Left ventricle myocardium inferior (tissue), 1 donor: ENCODE data around the gene ELAVL2. TPM values are rescaled to one million over a fixed set of nuclear protein-coding genes. Genes with fewer than 3 reads are reported as not detected.
A peak's percentile ranks its signal among the peaks of the same experiment; 100 is the strongest.

Source experiments
- DNase-seq: peaks from one replicate; pipeline ENCODE4 v3.0.0-alpha.2; 2020
- H3K27ac ChIP-seq: fragments of 200-600 bp; replicated peaks from 2 replicates; pipeline ENCODE4 v1.8.0; 2021
- H3K27me3 ChIP-seq: fragments of 200-600 bp; 2 replicates; pipeline ENCODE4 v1.8.0; 2021; ENCODE audit warnings: low read depth
- H3K36me3 ChIP-seq: fragments of 200-600 bp; 2 replicates; pipeline ENCODE4 v1.8.0; 2021
- H3K4me1 ChIP-seq: fragments of 200-600 bp; 2 replicates; pipeline ENCODE4 v1.8.0; 2021
- H3K4me3 ChIP-seq: fragments of 200-600 bp; 2 replicates; pipeline ENCODE4 v1.8.0; 2021; ENCODE audit warnings: mild to moderate bottlenecking, moderate library complexity
- H3K9me3 ChIP-seq: fragments of 200-600 bp; replicated peaks from 2 replicates; pipeline ENCODE4 v1.8.0; 2021
- CTCF ChIP-seq: fragments of 200-600 bp; IDR thresholded peaks from 2 replicates; pipeline ENCODE4 v1.8.0; 2021; ENCODE audit warnings: antibody characterized with exemption, mild to moderate bottlenecking, borderline replicate concordance
- intact Hi-C: fragments of 100-400 bp; cut with micrococcal nuclease; formaldehyde crosslinking; loops from one replicate; pipeline ENCODE4 v1.11.0; 2022
- total RNA-seq: library from RNA; stranded (reverse); fragmentation: NEBNext Ultra II Directional; extraction: Animal tissue kit (Norgen Biotek cat#: 25700); gene quantifications from one replicate; pipeline ENCODE4 v1.2.1, GENCODE V29; 2021
- donor health status: DM: no; HTN: yes; CAD: no; lungs with severe emphysema.

The ELAVL2 gene
- total RNA-seq, 1 donor from 2014 or later = 0.08 TPM

- intact Hi-C loops = no loop called here
- no peaks in the 10 kb centered on the region for H3K9me3 ChIP-seq
- no peak for DNase-seq
- H3K27ac ChIP-seq = no peak overlapping the region
- H3K27me3 ChIP-seq = peaks cover 100% of the 10 kb centered on the region
- TF ChIP-seq CTCF = no peak
- H3K36me3 ChIP-seq = no peaks in the 10 kb centered on the region
- peaks cover 47% of the 10 kb centered on the region for H3K4me1 ChIP-seq
- H3K4me3 ChIP-seq = no peak overlapping the region
Observed at GRCh38 chr9:23823269-23823668, 2.8 kb downstream of the ELAVL2 start.

- Histone ChIP-seq H3K27me3 (peaks cover 100% of the 10 kb centered on the region), H3K9me3 (no peaks in the 10 kb centered on the region), H3K4me3 (peak overlapping the region; percentile 65), H3K27ac (no peak overlapping the region), H3K4me1 (peaks cover 47% of the 10 kb centered on the region), H3K36me3 (no peaks in the 10 kb centered on the region)
- no peak for DNase-seq
- intact Hi-C loops = no loop called here
- no peak for TF ChIP-seq CTCF
Observed at GRCh38 chr9:23822261-23823169, 3.5 kb downstream of the ELAVL2 start.

GRCh38 chr9:23821375-23822181, 4.5 kb downstream of the ELAVL2 start:
- Histone ChIP-seq H3K4me1 (peaks cover 46% of the 10 kb centered on the region), H3K36me3 (no peaks in the 10 kb centered on the region), H3K9me3 (no peaks in the 10 kb centered on the region), H3K4me3 (peak overlapping the region; percentile 65), H3K27me3 (peaks cover 100% of the 10 kb centered on the region), H3K27ac (no peak overlapping the region)
- no peak for DNase-seq
- TF ChIP-seq CTCF = no peak
- intact Hi-C loops = no loop called here

GRCh38 chr9:23820451-23821374, 5.3 kb downstream of the ELAVL2 start:
- Histone ChIP-seq H3K27me3 (peaks cover 94% of the 10 kb centered on the region), H3K4me1 (peaks cover 37% of the 10 kb centered on the region), H3K4me3 (peak overlapping the region; percentile 65), H3K36me3 (no peaks in the 10 kb centered on the region), H3K9me3 (no peaks in the 10 kb centered on the region), H3K27ac (no peak overlapping the region)
- DNase-seq = no peak
- intact Hi-C loops = no loop called here
- no peak for TF ChIP-seq CTCF

GRCh38 chr9:23819403-23819802, 6.6 kb downstream of the ELAVL2 start:
- Histone ChIP-seq H3K4me3 (no peak overlapping the region), H3K27ac (no peak overlapping the region), H3K36me3 (no peaks in the 10 kb centered on the region), H3K9me3 (no peaks in the 10 kb centered on the region), H3K27me3 (peaks cover 81% of the 10 kb centered on the region), H3K4me1 (peaks cover 26% of the 10 kb centered on the region)
- intact Hi-C loops = no loop called here
- TF ChIP-seq CTCF = no peak
- no peak for DNase-seq
